ENCODE results near the gene LARGE1. TPM values are rescaled to one million over a fixed set of nuclear protein-coding genes. Genes with fewer than 3 reads are reported as not detected.

The LARGE1 gene
- total RNA-seq, 1 experiment from 2014 or later, result 4.1 TPM

- H3K9me3 ChIP-seq, result no peaks in the 10 kb centered on the region
- H3K36me3 ChIP-seq, result no peaks in the 10 kb centered on the region
- DNase-seq, result no peak
- H3K4me3 ChIP-seq, result no peak overlapping the region
- no peaks in the 10 kb centered on the region for H3K27me3 ChIP-seq
Observed at GRCh38 chr22:33710326-33710725, 209.9 kb downstream of the LARGE1 start.

DNA sequence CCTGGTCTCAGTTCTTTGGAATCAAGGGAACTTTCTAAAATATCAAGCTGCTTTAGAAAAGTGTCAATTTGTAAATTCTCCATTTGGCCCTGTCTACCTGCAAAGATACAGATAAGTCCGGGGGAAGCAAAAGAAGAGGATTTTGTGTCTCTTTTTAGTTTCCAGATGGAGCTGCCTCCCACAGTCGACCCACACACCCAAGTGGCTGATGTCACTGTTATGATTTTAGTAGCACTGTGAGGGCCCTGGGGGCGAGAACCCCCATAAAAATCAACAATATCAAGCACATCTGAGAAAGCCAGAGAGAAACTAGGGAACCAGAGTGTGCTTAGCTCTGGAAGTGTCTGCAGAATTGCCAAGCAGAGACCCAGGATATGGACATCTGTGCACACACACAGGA lies 212.7 kb downstream of the LARGE1 start:
- Histone ChIP-seq H3K27me3 (no peaks in the 10 kb centered on the region), H3K9me3 (no peaks in the 10 kb centered on the region), H3K36me3 (no peaks in the 10 kb centered on the region), H3K4me3 (no peak overlapping the region)
- DNase-seq, result no peak

- DNase-seq, result no peak
- Histone ChIP-seq H3K36me3 (no peaks in the 10 kb centered on the region), H3K9me3 (no peaks in the 10 kb centered on the region), H3K27me3 (no peaks in the 10 kb centered on the region), H3K4me3 (no peak overlapping the region)
Observed at GRCh38 chr22:33706100-33706499, 214.2 kb downstream of the LARGE1 start.

GRCh38 chr22:33699176-33699575 lies 221.1 kb downstream of the LARGE1 start:
- DNase-seq, result no peak
- Histone ChIP-seq H3K36me3 (no peaks in the 10 kb centered on the region), H3K27me3 (no peaks in the 10 kb centered on the region), H3K9me3 (no peaks in the 10 kb centered on the region), H3K4me3 (no peak overlapping the region)

- no peak overlapping the region for H3K4me3 ChIP-seq
- H3K9me3 ChIP-seq, result no peaks in the 10 kb centered on the region
- no peaks in the 10 kb centered on the region for H3K27me3 ChIP-seq
- no peak for DNase-seq
- no peaks in the 10 kb centered on the region for H3K36me3 ChIP-seq
Observed at GRCh38 chr22:33697640-33698039, 222.6 kb downstream of the LARGE1 start.

DNA sequence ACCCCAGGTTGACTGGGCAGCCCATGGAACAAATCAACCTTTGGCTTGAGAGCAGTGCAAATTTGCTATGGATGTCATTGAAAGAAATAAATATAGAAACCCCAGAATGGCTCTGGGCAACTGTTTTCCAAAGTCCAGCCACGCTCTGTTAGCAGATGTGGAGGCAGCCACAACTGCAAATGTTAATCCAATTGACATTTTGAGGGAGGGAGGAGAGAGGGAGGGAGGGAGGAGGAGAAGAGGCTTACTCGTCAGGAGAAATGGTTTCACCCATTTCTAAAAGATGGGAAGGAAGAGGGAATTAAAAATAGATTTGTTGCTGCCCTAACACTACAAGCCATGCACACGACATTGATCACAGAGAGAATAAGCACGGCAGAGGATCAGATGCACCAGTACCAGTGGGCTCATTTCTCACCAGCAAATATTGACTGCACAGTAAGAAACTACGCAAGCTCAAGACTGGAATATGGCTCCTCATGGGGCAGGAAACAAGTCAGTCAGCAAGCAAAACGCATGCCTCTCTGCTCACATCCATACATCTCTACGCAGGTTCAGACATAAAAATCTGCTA lies 229.1 kb downstream of the LARGE1 start:
- Histone ChIP-seq H3K36me3 (no peaks in the 10 kb centered on the region), H3K27me3 (no peaks in the 10 kb centered on the region), H3K4me3 (no peak overlapping the region), H3K9me3 (no peaks in the 10 kb centered on the region)
- DNase-seq, result no peak

DNA sequence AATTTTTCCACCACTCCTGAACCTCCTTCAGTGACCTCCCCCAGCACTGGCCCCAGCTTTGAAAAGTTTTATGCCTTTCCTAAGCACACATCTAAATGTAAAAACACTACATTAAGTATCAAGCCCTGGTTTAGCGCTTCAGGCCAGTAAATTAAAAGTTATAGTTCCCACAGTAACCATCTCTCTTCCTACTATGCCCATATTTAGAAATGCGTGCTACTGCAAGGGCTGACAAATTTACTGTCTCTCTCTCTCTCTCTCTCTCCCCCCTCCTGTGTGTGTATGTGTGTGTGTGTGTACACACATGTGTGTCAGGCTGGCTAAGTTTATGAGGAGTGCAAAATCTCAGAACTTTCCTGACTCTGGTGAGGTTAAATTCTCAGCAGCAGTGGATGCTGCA lies 231.4 kb downstream of the LARGE1 start:
- DNase-seq, result no peak
- no peaks in the 10 kb centered on the region for H3K36me3 ChIP-seq

DNA sequence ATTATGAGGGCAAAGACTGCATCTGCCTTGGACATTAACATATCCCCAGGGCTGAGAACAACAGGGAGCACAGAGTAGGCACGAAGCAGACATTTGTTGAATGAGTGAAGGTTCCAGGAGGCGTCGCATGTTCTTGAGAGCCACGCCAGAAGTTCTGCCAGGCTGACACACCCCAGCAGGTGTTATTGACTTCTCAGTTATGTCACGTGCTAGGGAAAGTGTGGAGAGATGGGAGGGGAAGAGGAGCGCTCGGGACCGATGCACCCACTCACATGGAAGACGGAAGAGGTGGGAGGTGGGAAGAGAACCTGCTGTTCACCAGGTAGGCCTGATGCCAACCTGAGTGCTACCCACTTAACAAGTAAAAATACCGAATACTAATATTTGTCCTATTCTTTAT lies 232.8 kb downstream of the LARGE1 start:
- Histone ChIP-seq H3K27me3 (no peaks in the 10 kb centered on the region), H3K4me3 (no peak overlapping the region), H3K36me3 (no peaks in the 10 kb centered on the region), H3K9me3 (no peaks in the 10 kb centered on the region)
- no peak for DNase-seq

More for the DNA sequence above, 231.4 kb downstream of the LARGE1 start:
- Histone ChIP-seq H3K9me3 (no peaks in the 10 kb centered on the region), H3K27me3 (no peaks in the 10 kb centered on the region), H3K4me3 (no peak overlapping the region)

- DNase-seq, result no peak
- H3K9me3 ChIP-seq, result no peaks in the 10 kb centered on the region
- no peak overlapping the region for H3K4me3 ChIP-seq
- no peaks in the 10 kb centered on the region for H3K27me3 ChIP-seq
- no peaks in the 10 kb centered on the region for H3K36me3 ChIP-seq
Observed at GRCh38 chr22:33684087-33684486, 236.2 kb downstream of the LARGE1 start.

DNA sequence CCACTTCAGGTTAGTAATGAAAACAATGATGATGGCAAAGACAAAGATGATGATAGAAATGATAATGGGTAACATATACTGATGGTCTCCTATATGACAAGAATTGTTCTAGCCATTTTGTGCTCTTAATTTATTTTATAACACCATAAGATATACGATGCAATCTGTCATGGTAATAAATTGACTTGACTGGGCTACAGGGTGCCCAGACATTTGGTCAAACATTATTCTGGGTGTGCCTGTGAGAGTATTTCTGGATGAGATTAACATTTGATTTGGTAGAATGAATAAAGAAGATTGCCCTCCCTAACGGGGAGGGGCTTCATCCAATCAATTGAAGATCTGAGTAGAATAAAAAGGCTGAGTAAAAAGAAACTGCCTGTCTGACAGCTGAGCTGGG lies 237.3 kb downstream of the LARGE1 start:
- DNase-seq, result no peak
- Histone ChIP-seq H3K9me3 (no peaks in the 10 kb centered on the region), H3K36me3 (no peaks in the 10 kb centered on the region), H3K27me3 (no peaks in the 10 kb centered on the region), H3K4me3 (no peak overlapping the region)

DNA sequence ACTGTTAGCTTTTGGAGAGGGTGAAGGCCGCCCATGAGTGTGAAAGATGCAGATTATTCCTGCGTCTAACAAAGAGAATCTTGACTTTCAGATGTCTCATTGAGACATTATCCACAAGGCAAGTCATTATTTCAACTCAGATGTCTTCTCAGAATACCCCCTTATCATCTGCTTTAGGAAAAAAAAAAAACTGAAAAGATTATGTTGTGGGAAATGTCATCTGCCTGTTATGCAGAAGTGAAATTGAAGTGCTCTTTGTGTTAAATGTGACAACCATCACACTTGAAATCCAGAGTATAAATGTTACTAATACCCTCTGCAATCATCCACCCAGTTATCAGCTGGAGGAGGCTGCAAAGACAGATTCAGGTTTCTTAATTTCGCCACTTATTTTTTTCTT lies 239.6 kb downstream of the LARGE1 start:
- no peak overlapping the region for H3K4me3 ChIP-seq
- no peaks in the 10 kb centered on the region for H3K9me3 ChIP-seq
- no peaks in the 10 kb centered on the region for H3K27me3 ChIP-seq
- H3K36me3 ChIP-seq, result no peaks in the 10 kb centered on the region
- DNase-seq, result no peak

DNA sequence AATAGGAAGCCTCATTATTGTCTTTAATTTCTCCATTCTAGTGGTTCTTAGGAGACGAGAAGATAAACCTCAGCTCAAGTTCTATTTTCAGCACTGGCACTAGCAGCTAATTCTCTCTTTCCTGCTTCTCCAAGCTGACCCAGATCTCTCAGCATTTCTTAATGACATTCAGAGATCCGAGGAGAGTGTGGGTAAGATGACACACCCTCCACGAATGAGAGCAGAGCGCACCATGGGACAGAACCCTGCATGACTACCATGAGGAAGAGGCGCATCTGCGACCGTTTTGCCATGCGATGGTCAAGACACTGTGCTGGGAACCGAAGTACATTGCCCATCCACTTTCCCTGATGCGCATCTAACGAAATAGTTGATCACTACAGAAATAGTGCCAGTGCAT lies 241.8 kb downstream of the LARGE1 start:
- no peak for DNase-seq
- Histone ChIP-seq H3K4me3 (no peak overlapping the region), H3K9me3 (no peaks in the 10 kb centered on the region), H3K36me3 (no peaks in the 10 kb centered on the region), H3K27me3 (no peaks in the 10 kb centered on the region)

DNA sequence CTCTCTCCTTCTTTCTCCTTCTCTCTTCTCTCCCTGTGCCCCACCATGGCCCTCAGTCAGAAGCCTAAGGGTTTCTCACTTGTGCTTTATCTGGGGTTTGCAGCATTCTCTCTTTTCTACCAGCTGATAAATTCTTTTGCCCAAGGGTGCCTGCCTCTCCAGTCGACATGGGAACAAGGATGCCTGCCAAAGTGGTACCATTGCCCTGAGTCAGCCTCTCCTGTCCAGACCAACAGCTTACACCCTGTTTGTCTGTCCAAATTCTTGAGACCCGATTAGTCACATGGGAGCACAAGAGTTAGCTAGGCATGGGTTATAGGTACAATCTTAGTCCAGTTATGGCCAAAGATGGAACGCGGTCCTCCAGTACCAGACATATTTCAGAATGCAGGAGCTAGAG lies 242.7 kb downstream of the LARGE1 start:
- Histone ChIP-seq H3K36me3 (no peaks in the 10 kb centered on the region), H3K27me3 (no peaks in the 10 kb centered on the region), H3K9me3 (no peaks in the 10 kb centered on the region), H3K4me3 (no peak overlapping the region)
- DNase-seq, result peak; percentile 45

DNA sequence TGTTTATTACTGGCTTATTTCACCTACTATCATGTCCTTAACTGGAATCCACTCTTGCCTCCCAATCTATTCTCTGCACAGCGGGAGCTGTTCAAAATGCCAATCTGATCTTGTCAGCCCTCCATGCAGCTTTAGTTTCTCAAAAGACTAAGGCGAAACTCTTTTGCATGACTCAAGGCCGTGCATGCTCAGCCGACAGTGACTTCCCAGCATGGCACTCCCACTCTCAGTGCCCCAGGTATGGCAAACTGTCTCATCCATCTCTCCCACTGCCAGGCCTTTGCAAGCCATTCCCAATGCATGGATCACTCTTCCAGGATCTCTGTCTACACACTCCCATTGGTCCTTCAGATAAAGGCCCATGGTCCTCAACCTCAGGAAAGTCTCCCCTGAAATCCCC lies 245.9 kb downstream of the LARGE1 start:
- Histone ChIP-seq H3K36me3 (no peaks in the 10 kb centered on the region), H3K27me3 (no peaks in the 10 kb centered on the region), H3K9me3 (no peaks in the 10 kb centered on the region), H3K4me3 (no peak overlapping the region)
- no peak for DNase-seq

GRCh38 chr22:33669746-33670145 lies 250.5 kb downstream of the LARGE1 start:
- Histone ChIP-seq H3K9me3 (no peaks in the 10 kb centered on the region), H3K36me3 (no peaks in the 10 kb centered on the region), H3K4me3 (no peak overlapping the region), H3K27me3 (no peaks in the 10 kb centered on the region)
- no peak for DNase-seq

- H3K36me3 ChIP-seq, result no peaks in the 10 kb centered on the region
- no peaks in the 10 kb centered on the region for H3K27me3 ChIP-seq
- no peak overlapping the region for H3K4me3 ChIP-seq
- H3K9me3 ChIP-seq, result no peaks in the 10 kb centered on the region
- DNase-seq, result no peak
Observed at GRCh38 chr22:33666961-33667619, 253.2 kb downstream of the LARGE1 start.

- H3K4me3 ChIP-seq, result no peak overlapping the region
- no peak for DNase-seq
- H3K36me3 ChIP-seq, result no peaks in the 10 kb centered on the region
Observed at GRCh38 chr22:33666279-33666960, 253.9 kb downstream of the LARGE1 start.

DNA sequence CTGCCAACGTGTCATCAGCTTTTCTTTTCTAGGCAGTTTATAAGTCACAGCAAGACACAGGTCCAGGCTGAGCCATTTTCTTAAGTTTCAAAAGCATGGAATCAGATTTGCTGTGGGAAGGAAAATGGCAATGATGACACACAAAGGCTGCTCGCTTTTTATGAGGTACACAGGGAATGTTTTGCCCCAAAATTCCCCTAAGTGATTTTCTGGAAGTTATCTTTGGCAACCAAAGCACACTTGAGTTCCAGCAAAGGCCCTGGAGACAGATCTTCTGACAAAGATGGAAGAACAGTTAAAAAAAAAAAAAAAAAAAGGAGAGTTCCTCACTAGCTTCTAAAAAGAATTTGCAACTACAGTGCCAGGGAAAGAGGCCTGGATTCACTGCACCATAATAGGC lies 260.8 kb downstream of the LARGE1 start:
- Histone ChIP-seq H3K9me3 (no peaks in the 10 kb centered on the region), H3K36me3 (no peaks in the 10 kb centered on the region), H3K27me3 (no peaks in the 10 kb centered on the region), H3K4me3 (no peak overlapping the region)
- DNase-seq, result no peak

More at GRCh38 chr22:33666279-33666960, 253.9 kb downstream of the LARGE1 start:
- H3K9me3 ChIP-seq, result no peaks in the 10 kb centered on the region
- no peaks in the 10 kb centered on the region for H3K27me3 ChIP-seq
